Natural killer cell (primary cell): Measurements from ENCODE around the gene OR5M11. TPM values are rescaled to one million over a fixed set of nuclear protein-coding genes. Genes with fewer than 3 reads are reported as not detected.

Experiments
- ATAC-seq, 3 donors: fragments of 150-1000 bp in 2 of 3; fragments of 200-7000 bp in 1 of 3; cut with Tn5 transposase; 1 replicate in 1 of 3; 2 replicates in 2 of 3; pipeline ENCODE4 v1.10.0; 2021; ENCODE audit warnings: mild to moderate bottlenecking in 2 of 3, moderate library complexity in 2 of 3
- DNase-seq, 2 donors: peaks; one replicate each; pipeline versions ENCODE4 v3.0.0 to v3.0.0-alpha.2; 2013 to 2021; ENCODE audit warnings: mixed read lengths in 1 of 2
- H3K27ac ChIP-seq: one replicate; pipeline ENCODE4 v1.5.1; 2013; ENCODE audit warnings: mild to moderate bottlenecking, low read length
- H3K27me3 ChIP-seq: one replicate; pipeline ENCODE4 v1.6.1; 2013; ENCODE audit warnings: low read length; ENCODE audit not compliant: control insufficient read depth, insufficient read depth
- H3K36me3 ChIP-seq: one replicate; pipeline ENCODE4 v1.6.1; 2013; ENCODE audit warnings: low read length; ENCODE audit not compliant: control insufficient read depth, insufficient read depth
- H3K4me1 ChIP-seq: one replicate; pipeline ENCODE4 v1.6.1; 2013; ENCODE audit warnings: low read length; ENCODE audit not compliant: control insufficient read depth, insufficient read depth
- H3K4me3 ChIP-seq: one replicate; pipeline ENCODE4 v1.5.1; 2013; ENCODE audit warnings: low read length
- H3K9me3 ChIP-seq: one replicate; pipeline ENCODE4 v1.6.1; 2013; ENCODE audit warnings: low read length; ENCODE audit not compliant: control insufficient read depth, insufficient read depth
- H3K27ac Mint-ChIP-seq, 2 donors: one replicate each; pipeline ENCODE4 v1.8.0; 2022; ENCODE audit warnings: mild to moderate bottlenecking in 2 of 2, mixed read lengths in 2 of 2, moderate library complexity in 1 of 2
- H3K27me3 Mint-ChIP-seq, 2 donors: one replicate each; pipeline ENCODE4 v1.8.0; 2022; ENCODE audit warnings: low read depth in 2 of 2, mixed read lengths in 2 of 2
- H3K36me3 Mint-ChIP-seq: one replicate; pipeline ENCODE4 v1.8.0; 2022; ENCODE audit warnings: mixed read lengths
- H3K4me1 Mint-ChIP-seq, 2 donors: one replicate each; pipeline ENCODE4 v1.8.0; 2022; ENCODE audit warnings: mixed read lengths in 2 of 2
- H3K4me3 Mint-ChIP-seq: one replicate; pipeline ENCODE4 v1.8.0; 2022; ENCODE audit warnings: mild to moderate bottlenecking, moderate library complexity, mixed read lengths
- H3K9me3 Mint-ChIP-seq, 2 donors: one replicate each; pipeline ENCODE4 v1.8.0; 2022; ENCODE audit warnings: mixed read lengths in 2 of 2
- WGBS: methylation state at CpG from one replicate; pipeline ENCODE4 v1.1.7; 2013; ENCODE audit warnings: missing lambda C conversion rate; ENCODE audit not compliant: insufficient coverage; 5-methylcytosine and 5-hydroxymethylcytosine counted together
- intact Hi-C: fragments of 100-400 bp; cut with micrococcal nuclease; formaldehyde crosslinking; loops from one replicate; pipeline ENCODE4 v1.14.2; 2022
- total RNA-seq, 4 donors: library from RNA; stranded (reverse); fragments of 120-200 nt in 1 of 4; gene quantifications; one replicate each; pipeline versions ENCODE4 v1.2.3 to v1.2.4, GENCODE V29; 2013 to 2022
- TF ChIP-seq, protein P1 (sequence below): fragments of 200-600 bp; IDR thresholded peaks from one replicate; pipeline ENCODE4 v1.8.0; 2022; ENCODE audit warnings: antibody characterized with exemption

The OR5M11 gene
- total RNA-seq, 3 donors from 2014 or later (not counting 1 experiment from before 2014, with no cell fraction given) = not detected

- Histone ChIP-seq H3K4me3 (no peak overlapping the region), H3K9me3 (peaks cover 13% of the 10 kb centered on the region), H3K36me3 (no peaks in the 10 kb centered on the region), H3K27me3 (no peaks in the 10 kb centered on the region), H3K4me1 (no peaks in the 10 kb centered on the region), H3K27ac (no peak overlapping the region)
- WGBS = no CpG with 5 or more reads among the region's 2 CpGs
- DNase-seq (no peak), ATAC-seq (no peak)
- H3K36me3 Mint-ChIP-seq = peaks cover 7% of the 10 kb centered on the region
- peaks cover 13 to 22% of the 10 kb centered on the region in 2 donors for H3K9me3 Mint-ChIP-seq
- H3K27ac Mint-ChIP-seq = no peak overlapping the region
- intact Hi-C loops = no loop called here
- no peak overlapping the region for H3K4me3 Mint-ChIP-seq
- H3K4me1 Mint-ChIP-seq = no peaks in the 10 kb centered on the region
- H3K27me3 Mint-ChIP-seq = no peaks in the 10 kb centered on the region
- TF ChIP-seq, protein P1, sequence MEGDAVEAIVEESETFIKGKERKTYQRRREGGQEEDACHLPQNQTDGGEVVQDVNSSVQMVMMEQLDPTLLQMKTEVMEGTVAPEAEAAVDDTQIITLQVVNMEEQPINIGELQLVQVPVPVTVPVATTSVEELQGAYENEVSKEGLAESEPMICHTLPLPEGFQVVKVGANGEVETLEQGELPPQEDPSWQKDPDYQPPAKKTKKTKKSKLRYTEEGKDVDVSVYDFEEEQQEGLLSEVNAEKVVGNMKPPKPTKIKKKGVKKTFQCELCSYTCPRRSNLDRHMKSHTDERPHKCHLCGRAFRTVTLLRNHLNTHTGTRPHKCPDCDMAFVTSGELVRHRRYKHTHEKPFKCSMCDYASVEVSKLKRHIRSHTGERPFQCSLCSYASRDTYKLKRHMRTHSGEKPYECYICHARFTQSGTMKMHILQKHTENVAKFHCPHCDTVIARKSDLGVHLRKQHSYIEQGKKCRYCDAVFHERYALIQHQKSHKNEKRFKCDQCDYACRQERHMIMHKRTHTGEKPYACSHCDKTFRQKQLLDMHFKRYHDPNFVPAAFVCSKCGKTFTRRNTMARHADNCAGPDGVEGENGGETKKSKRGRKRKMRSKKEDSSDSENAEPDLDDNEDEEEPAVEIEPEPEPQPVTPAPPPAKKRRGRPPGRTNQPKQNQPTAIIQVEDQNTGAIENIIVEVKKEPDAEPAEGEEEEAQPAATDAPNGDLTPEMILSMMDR = no peak
Observed at GRCh38 chr11:56495117-56495516, 47.9 kb downstream of the OR5M11 start.

Other genes with a start within 250 kb of the OR5M11 start
- gene OR8K3, start 228.1 kb downstream of the OR5M11 start, total RNA-seq = not detected
- gene OR8K1, start 197.2 kb downstream of the OR5M11 start, total RNA-seq = not detected
- not detected for gene OR8J1, start 189.0 kb downstream of the OR5M11 start, total RNA-seq
- not detected for gene OR8U1, start 167.6 kb downstream of the OR5M11 start, total RNA-seq
- gene OR5AL1, start 130.6 kb downstream of the OR5M11 start, total RNA-seq = not detected
- gene OR5M3, start 69.9 kb downstream of the OR5M11 start, total RNA-seq = not detected
- not detected for gene OR5M8, start 51.9 kb downstream of the OR5M11 start, total RNA-seq
- not detected for gene OR5M10, start 34.5 kb upstream of the OR5M11 start, total RNA-seq
- not detected for gene OR5M1, start 71.6 kb upstream of the OR5M11 start, total RNA-seq
- gene OR5AP2, start 99.2 kb upstream of the OR5M11 start, total RNA-seq = not detected
- not detected for gene OR5AR1, start 120.4 kb upstream of the OR5M11 start, total RNA-seq
- gene OR9G1, start 155.8 kb upstream of the OR5M11 start, total RNA-seq = not detected
- not detected for gene OR9G4, start 205.4 kb upstream of the OR5M11 start, total RNA-seq